ENCODE data around the gene ARHGAP4.

- TF ChIP-seq POLR2A (IDR thresholded peaks at IDR 0.05; ENCODE audit: low read depth, low read length), result no peak
- TF ChIP-seq CTCF (conservative IDR thresholded peaks at IDR 0.05; ENCODE audit: low read depth, low read length), result no peak
- no peak for TF ChIP-seq BHLHE40 (IDR thresholded peaks at IDR 0.05; ENCODE audit: low read depth, low read length)
- TF ChIP-seq RAD21 (IDR thresholded peaks at IDR 0.05; ENCODE audit: low read length), result no peak
- no peak for TF ChIP-seq ELK1 (IDR thresholded peaks at IDR 0.05; ENCODE audit: borderline replicate concordance, low read depth, low read length)
Observed at GRCh38 chrX:153958605-153959004, 32.5 kb upstream of the ARHGAP4 start.

Data from IMR-90 (cell line).